Karpas-422 (cell line): ENCODE measurements around the gene ASH1L. TPM values are rescaled to one million over a fixed set of nuclear protein-coding genes. Genes with fewer than 3 reads are reported as not detected.
"Not testable (repeated sequence)": the region's sequence is repeated elsewhere in the genome, so short reads cannot be mapped to it uniquely, and the experiment has no call there.

Experiments used
- DNase-seq: peaks from one replicate; pipeline ENCODE4 v3.0.0-alpha.2; 2015
- H2AFZ ChIP-seq: fragments of 200-600 bp; sonication (generic); 2 replicates; pipeline ENCODE4 v1.6.1; 2014; ENCODE audit warnings: antibody characterized with exemption, low read length, mixed read lengths
- H3K27ac ChIP-seq: fragments of 200-600 bp; sonication (generic); 2 replicates; pipeline ENCODE4 v1.5.1; 2014; ENCODE audit warnings: mild to moderate bottlenecking, low read length, moderate library complexity
- H3K27me3 ChIP-seq: fragments of 200-600 bp; sonication (generic); 2 replicates; pipeline ENCODE4 v1.6.1; 2014; ENCODE audit warnings: low read length, mixed read lengths
- H3K36me3 ChIP-seq: fragments of 200-600 bp; sonication (generic); 2 replicates; pipeline ENCODE4 v1.6.1; 2014; ENCODE audit warnings: low read length, mixed read lengths; ENCODE audit not compliant: insufficient read depth
- H3K4me1 ChIP-seq: fragments of 200-600 bp; sonication (generic); 2 replicates; pipeline ENCODE4 v1.6.1; 2014; ENCODE audit warnings: mild to moderate bottlenecking, low read length, mixed read lengths
- H3K4me2 ChIP-seq: fragments of 200-600 bp; sonication (generic); 2 replicates; pipeline ENCODE4 v1.6.1; 2014; ENCODE audit warnings: low read length, low read depth, mild to moderate bottlenecking; ENCODE audit not compliant: poor library complexity, severe bottlenecking
- H3K4me3 ChIP-seq: fragments of 200-600 bp; sonication (generic); 2 replicates; pipeline ENCODE4 v1.5.1; 2014; ENCODE audit warnings: mild to moderate bottlenecking, antibody characterized with exemption, low read length, mixed read lengths
- H3K79me2 ChIP-seq: fragments of 200-600 bp; sonication (generic); 2 replicates; pipeline ENCODE4 v1.6.1; 2014; ENCODE audit warnings: mild to moderate bottlenecking, low read length, mixed read lengths
- H3K9ac ChIP-seq: fragments of 200-600 bp; sonication (generic); 2 replicates; pipeline ENCODE4 v1.6.0; 2014; ENCODE audit warnings: low read length
- H3K9me2 ChIP-seq: fragments of 200-600 bp; sonication (generic), shearing (Covaris generic); replicated peaks from 2 replicates; pipeline ENCODE4 v1.6.0; 2014; ENCODE audit warnings: mild to moderate bottlenecking, low read length, moderate library complexity; ENCODE audit not compliant: insufficient read depth
- H3K9me3 ChIP-seq: fragments of 300-700, 200-600 bp; sonication (generic); 2 replicates; pipeline ENCODE4 v1.6.1; 2014; ENCODE audit warnings: low read length, mixed read lengths
- H4K20me1 ChIP-seq: fragments of 200-600 bp; sonication (generic); 2 replicates; pipeline ENCODE4 v1.6.1; 2014; ENCODE audit warnings: mild to moderate bottlenecking, antibody characterized with exemption, low read length, low read depth; ENCODE audit not compliant: insufficient read depth
- total RNA-seq: library from RNA; depleted of rRNA; stranded (reverse); fragments of >200 nt; shearing (Covaris generic); gene quantifications from 2 replicates; pipeline ENCODE4 v1.2.3, GENCODE V29; 2014; ENCODE audit warnings: low replicate concordance

ASH1L gene
- total RNA-seq, 1 experiment from 2014 or later = 45.1 TPM

- Histone ChIP-seq H3K36me3 (peaks cover 10% of the 10 kb centered on the region), H3K79me2 (peaks cover 62% of the 10 kb centered on the region), H3K27ac (peak overlapping the region; percentile 37; the same call in 1 of the 2 replicates), H4K20me1 (peaks cover 7% of the 10 kb centered on the region; the same call in 1 of the 2 replicates), H3K4me2 (no peak overlapping the region), H3K9me3 (no peaks in the 10 kb centered on the region), H3K4me1 (peaks cover 11% of the 10 kb centered on the region), H3K27me3 (no peaks in the 10 kb centered on the region), H3K9ac (no peak overlapping the region), H3K4me3 (no peak overlapping the region), H3K9me2 (no peaks in the 10 kb centered on the region), H2AFZ (no peak overlapping the region)
- DNase-seq = no peak
Measured at GRCh38 chr1:155574077-155574476, 11.5 kb upstream of the ASH1L start.

- no peak overlapping the region for H2AFZ ChIP-seq
- no peak overlapping the region for H3K9ac ChIP-seq
- DNase-seq = no peak
- no peaks in the 10 kb centered on the region for H3K9me2 ChIP-seq
- H3K79me2 ChIP-seq = peaks cover 78% of the 10 kb centered on the region
- no peak overlapping the region for H3K27ac ChIP-seq
- H3K36me3 ChIP-seq = peaks cover 17% of the 10 kb centered on the region
- no peaks in the 10 kb centered on the region for H3K27me3 ChIP-seq
- no peaks in the 10 kb centered on the region for H3K9me3 ChIP-seq
- peaks cover 9% of the 10 kb centered on the region; the same call in 1 of the 2 replicates for H4K20me1 ChIP-seq
- H3K4me2 ChIP-seq = no peak overlapping the region
- H3K4me1 ChIP-seq = peaks cover 11% of the 10 kb centered on the region
- no peak overlapping the region for H3K4me3 ChIP-seq
Measured at GRCh38 chr1:155570593-155570990, 8.0 kb upstream of the ASH1L start.

- H3K79me2 ChIP-seq = peaks cover 79% of the 10 kb centered on the region
- no peak overlapping the region for H3K4me2 ChIP-seq
- H3K36me3 ChIP-seq = peaks cover 22% of the 10 kb centered on the region
- no peak overlapping the region for H3K4me3 ChIP-seq
- no peak overlapping the region for H3K9ac ChIP-seq
- H3K4me1 ChIP-seq = peaks cover 11% of the 10 kb centered on the region
- DNase-seq = no peak
- H3K27me3 ChIP-seq = no peaks in the 10 kb centered on the region
- no peaks in the 10 kb centered on the region for H3K9me3 ChIP-seq
- no peaks in the 10 kb centered on the region for H3K9me2 ChIP-seq
- H3K27ac ChIP-seq = no peak overlapping the region
- no peak overlapping the region for H2AFZ ChIP-seq
- H4K20me1 ChIP-seq = peaks cover 11% of the 10 kb centered on the region; the same call in 1 of the 2 replicates
Measured at GRCh38 chr1:155569988-155570592, 7.5 kb upstream of the ASH1L start.

- Histone ChIP-seq H3K4me3 (peak overlapping the region; percentile 92), H4K20me1 (peaks cover 26% of the 10 kb centered on the region; the same call in 1 of the 2 replicates), H3K27ac (peak overlapping the region; percentile 83), H3K79me2 (peaks cover 85% of the 10 kb centered on the region), H3K4me1 (peaks cover 26% of the 10 kb centered on the region), H3K9ac (peak overlapping the region; percentile 81), H3K4me2 (peak overlapping the region; percentile 80), H3K36me3 (peaks cover 22% of the 10 kb centered on the region)
- not testable (repeated sequence) for H3K9me3 ChIP-seq, H3K27me3 ChIP-seq, H2AFZ ChIP-seq, H3K9me2 ChIP-seq, DNase-seq
Measured at GRCh38 chr1:155563377-155564022, 897 bp upstream of the ASH1L start.

GRCh38 chr1:155561779-155562580, 623 bp downstream of the ASH1L start:
- not testable (repeated sequence) for H3K27me3 ChIP-seq, H3K9me2 ChIP-seq, DNase-seq, H3K9me3 ChIP-seq
- Histone ChIP-seq H3K27ac (peak overlapping the region; percentile 83), H3K4me3 (peak overlapping the region; percentile 92), H4K20me1 (peaks cover 33% of the 10 kb centered on the region; the same call in 1 of the 2 replicates), H3K4me1 (peaks cover 26% of the 10 kb centered on the region), H2AFZ (peak overlapping the region; percentile 34; the same call in 1 of the 2 replicates), H3K9ac (peak overlapping the region; percentile 81), H3K36me3 (peaks cover 29% of the 10 kb centered on the region), H3K4me2 (peak overlapping the region; percentile 64), H3K79me2 (peaks cover 89% of the 10 kb centered on the region)

- Histone ChIP-seq H3K27ac (no peak overlapping the region), H3K27me3 (no peaks in the 10 kb centered on the region), H3K9me2 (no peaks in the 10 kb centered on the region), H3K4me2 (no peak overlapping the region), H3K9ac (no peak overlapping the region), H3K79me2 (peaks cover 96% of the 10 kb centered on the region), H3K9me3 (no peaks in the 10 kb centered on the region), H3K36me3 (peaks cover 36% of the 10 kb centered on the region), H3K4me3 (no peak overlapping the region), H3K4me1 (peaks cover 19% of the 10 kb centered on the region), H2AFZ (no peak overlapping the region), H4K20me1 (peaks cover 32% of the 10 kb centered on the region; the same call in 1 of the 2 replicates)
- DNase-seq = no peak
Measured at GRCh38 chr1:155555915-155556314, 6.7 kb downstream of the ASH1L start.

- no peaks in the 10 kb centered on the region for H3K9me3 ChIP-seq
- H4K20me1 ChIP-seq = peaks cover 22% of the 10 kb centered on the region; the same call in 1 of the 2 replicates
- H3K4me3 ChIP-seq = no peak overlapping the region
- no peak overlapping the region for H3K9ac ChIP-seq
- no peaks in the 10 kb centered on the region for H3K9me2 ChIP-seq
- no peak overlapping the region for H3K4me2 ChIP-seq
- DNase-seq = no peak
- no peak overlapping the region for H3K27ac ChIP-seq
- H3K79me2 ChIP-seq = peaks cover 97% of the 10 kb centered on the region
- H3K4me1 ChIP-seq = peaks cover 14% of the 10 kb centered on the region
- H3K27me3 ChIP-seq = no peaks in the 10 kb centered on the region
- H3K36me3 ChIP-seq = peaks cover 29% of the 10 kb centered on the region
- no peak overlapping the region for H2AFZ ChIP-seq
Measured at GRCh38 chr1:155553349-155553748, 9.3 kb downstream of the ASH1L start.

- peaks cover 17% of the 10 kb centered on the region; the same call in 1 of the 2 replicates for H4K20me1 ChIP-seq
- H2AFZ ChIP-seq = no peak overlapping the region
- H3K36me3 ChIP-seq = peaks cover 7% of the 10 kb centered on the region
- H3K9ac ChIP-seq = no peak overlapping the region
- H3K4me3 ChIP-seq = no peak overlapping the region
- peaks cover 97% of the 10 kb centered on the region for H3K79me2 ChIP-seq
- H3K4me2 ChIP-seq = no peak overlapping the region
- no peaks in the 10 kb centered on the region for H3K9me3 ChIP-seq
- no peak overlapping the region for H3K27ac ChIP-seq
- H3K4me1 ChIP-seq = peaks cover 34% of the 10 kb centered on the region
- H3K27me3 ChIP-seq = no peaks in the 10 kb centered on the region
- no peak for DNase-seq
- no peaks in the 10 kb centered on the region for H3K9me2 ChIP-seq
Measured at GRCh38 chr1:155548706-155549105, 13.9 kb downstream of the ASH1L start.
